NCI-H2227 (cell line): Measurements from ENCODE around the gene ATRNL1.
"Not testable (repeated sequence)": the region's sequence is repeated elsewhere in the genome, so short reads cannot be mapped to it uniquely, and the experiment has no call there.

Source experiments
- DNase-seq: peaks from one replicate; lab custom pipeline; 2025; ENCODE audit not compliant: unreplicated experiment; lab: John Stamatoyannopoulos, UW

ATRNL1 gene

GRCh38 chr10:115084277-115084850 lies 8.8 kb upstream of the ATRNL1 start:
- no peak for DNase-seq

- peak; percentile 2 for DNase-seq
Observed at GRCh38 chr10:115091161-115091560, 2.0 kb upstream of the ATRNL1 start.

GRCh38 chr10:115092258-115092554 lies 959 bp upstream of the ATRNL1 start:
- DNase-seq, result no peak

GRCh38 chr10:115092555-115093285 lies 445 bp upstream of the ATRNL1 start:
- peak; percentile 83 for DNase-seq

- DNase-seq, result peak; percentile 63
Observed at GRCh38 chr10:115093776-115094408, 727 bp downstream of the ATRNL1 start.

- no peak for DNase-seq
Observed at GRCh38 chr10:115094416-115095140, 1.4 kb downstream of the ATRNL1 start.

GRCh38 chr10:115095758-115096157 lies 2.6 kb downstream of the ATRNL1 start:
- no peak for DNase-seq

- DNase-seq, result no peak
Observed at GRCh38 chr10:115103700-115104099, 10.5 kb downstream of the ATRNL1 start.

- not testable (repeated sequence) for DNase-seq
Observed at GRCh38 chr10:115105411-115105810, 12.2 kb downstream of the ATRNL1 start.

- no peak for DNase-seq
Observed at GRCh38 chr10:115107830-115108229, 14.7 kb downstream of the ATRNL1 start.

- no peak for DNase-seq
Observed at GRCh38 chr10:115117301-115117700, 24.1 kb downstream of the ATRNL1 start.

- DNase-seq, result no peak
Observed at GRCh38 chr10:115118346-115118745, 25.2 kb downstream of the ATRNL1 start.

- no peak for DNase-seq
Observed at GRCh38 chr10:115125505-115125904, 32.3 kb downstream of the ATRNL1 start.

GRCh38 chr10:115129752-115130151 lies 36.6 kb downstream of the ATRNL1 start:
- DNase-seq, result peak; percentile 49

GRCh38 chr10:115136616-115137015 lies 43.5 kb downstream of the ATRNL1 start:
- no peak for DNase-seq

GRCh38 chr10:115141254-115141653 lies 48.1 kb downstream of the ATRNL1 start:
- no peak for DNase-seq

- DNase-seq, result no peak
Observed at GRCh38 chr10:115157357-115157756, 64.2 kb downstream of the ATRNL1 start.

- no peak for DNase-seq
Observed at GRCh38 chr10:115163129-115163528, 70.0 kb downstream of the ATRNL1 start.

- DNase-seq, result no peak
Observed at GRCh38 chr10:115164220-115164619, 71.1 kb downstream of the ATRNL1 start.

- no peak for DNase-seq
Observed at GRCh38 chr10:115167751-115168150, 74.6 kb downstream of the ATRNL1 start.

- peak; percentile 24 for DNase-seq
Observed at GRCh38 chr10:115171392-115171960, 78.3 kb downstream of the ATRNL1 start.
